Measurements from ENCODE around the gene LRRC25. TPM values are rescaled to one million over a fixed set of nuclear protein-coding genes. Genes with fewer than 3 reads are reported as not detected.

LRRC25 gene
- total and polyA plus RNA-seq, 10 of the 15 experiments (the other 5 are each of a cell fraction or from before 2014, with no cell fraction given) = 0.38 to 2.9 (median 1.2) TPM

- POLR2A ChIA-PET = interaction anchor here (0.7 to 1.5 kb wide), 5 partner anchors 16 to 963 kb away, joined by 3 to 7 read pairs (median 4); no protein-coding TSS in a partner anchor
These were observed 16.6 kb downstream of the LRRC25 start for GRCh38 chr19:18380843-18381242.

More at GRCh38 chr19:18380843-18381242, 16.6 kb downstream of the LRRC25 start:
- Histone ChIP-seq H4K20me1 (ENCODE audit: control insufficient read depth, insufficient read depth) (no peaks in the 10 kb centered on the region), H3K27ac (ENCODE audit: control insufficient read depth, insufficient read depth) (no peak overlapping the region), H2AFZ (ENCODE audit: control insufficient read depth, low read depth, low read length) (no peak overlapping the region), H3K79me2 (ENCODE audit: control insufficient read depth, insufficient read depth, low read length) (no peaks in the 10 kb centered on the region), H3K27me3 (replicated peaks in 1 of 2; ENCODE audit: control insufficient read depth in 2 of 2, insufficient read depth in 2 of 2, low read length in 1 of 2) (no peaks in the 10 kb centered on the region), H3K9me3 (replicated peaks; ENCODE audit: control insufficient read depth, insufficient read depth, low read length) (no peaks in the 10 kb centered on the region), H3K4me1 (ENCODE audit: control insufficient read depth, insufficient read depth, low read length) (peaks cover 15% of the 10 kb centered on the region), H3K36me3 (ENCODE audit: control insufficient read depth in 2 of 2, insufficient read depth in 2 of 2, low read length in 1 of 2) (no peaks in the 10 kb centered on the region), H3K4me2 (ENCODE audit: control insufficient read depth, insufficient read depth) (no peak overlapping the region), H3K9ac (ENCODE audit: control insufficient read depth, insufficient read depth, low read length) (no peak overlapping the region), H3K4me3 (no peak overlapping the region)
- ChIA-PET CTCF (interaction anchor here (0.8 to 1.5 kb wide), 7 partner anchors 7 to 101 kb away, joined by 3 to 10 read pairs (median 4); no protein-coding TSS in a partner anchor), RAD21 (ENCODE audit: unreplicated experiment) (interaction anchor here (1.4 kb wide), 1 partner anchor 15 kb away, joined by 3 read pairs; no protein-coding TSS in a partner anchor), SMC1A (ENCODE audit: uncharacterized antibody, unreplicated experiment) (interaction anchor here (2.1 kb wide), 1 partner anchor 52 kb away, joined by 4 read pairs; no protein-coding TSS in a partner anchor)
- in situ Hi-C loops (cut with MboI) = no loop called here
- no peak for ATAC-seq
- FAIRE-seq = no peak
- intact Hi-C loops (cut with micrococcal nuclease; ENCODE audit: unreplicated experiment) = no loop called here
- BruUV-seq (replicated peaks) = no TSS peak
- DNase-seq (ENCODE audit: low read depth, low spot score) = no peak
- no peak for TF ChIP-seq E4F1 (IDR thresholded peaks at IDR 0.05; ENCODE audit: borderline replicate concordance, partially characterized antibody)
- TF ChIP-seq BCLAF1 (IDR thresholded peaks at IDR 0.05) = no peak
- TF ChIP-seq BMI1 (IDR thresholded peaks at IDR 0.05; ENCODE audit: borderline replicate concordance) = no peak
- no peak for TF ChIP-seq PAX5 (IDR thresholded peaks at IDR 0.05; ENCODE audit: borderline replicate concordance, low read depth, low read length)
- TF ChIP-seq MYC (IDR thresholded peaks at IDR 0.05; ENCODE audit: insufficient read depth, insufficient read length, insufficient replicate concordance, low read length, severe bottlenecking) = no peak
- TF ChIP-seq BACH1 (IDR thresholded peaks at IDR 0.05; ENCODE audit: borderline replicate concordance) = no peak
- no peak for TF ChIP-seq E2F8 (IDR thresholded peaks at IDR 0.05; ENCODE audit: low read depth, partially characterized antibody)
- no peak for TF ChIP-seq WRNIP1 (IDR thresholded peaks at IDR 0.05; ENCODE audit: borderline replicate concordance, low read depth, low read length)
- no peak for TF ChIP-seq CBX3 (IDR thresholded peaks at IDR 0.05; ENCODE audit: borderline replicate concordance, low read depth)
- no peak for TF ChIP-seq NRF1 (conservative IDR thresholded peaks at IDR 0.05; ENCODE audit: low read depth, low read length)
- no peak for TF ChIP-seq HDAC2 (IDR thresholded peaks at IDR 0.05)
- TF ChIP-seq CBFB (IDR thresholded peaks at IDR 0.05; ENCODE audit: low read depth) = no peak
- WGBS (ENCODE audit: insufficient coverage, insufficient replicate concordance, low lambda C conversion rate, missing lambda C conversion rate) = 37% methylated on average over 3 of the region's 3 CpGs
